Prostate gland (tissue), 2 donors: Measurements from ENCODE around the gene ARF3. TPM values are rescaled to one million over a fixed set of nuclear protein-coding genes. Genes with fewer than 3 reads are reported as not detected.
A peak's percentile ranks its signal among the peaks of the same experiment; 100 is the strongest.

Source experiments
- DNase-seq: peaks from one replicate; pipeline ENCODE4 v3.0.0-alpha.2; 2019; ENCODE audit warnings: low spot score
- H3K27ac ChIP-seq, 2 donors: fragments of 200-600 bp; sonication (generic); 2 replicates each; pipeline ENCODE4 v1.5.1; 2017 to 2019
- H3K27me3 ChIP-seq: fragments of 200-600 bp; sonication (generic); replicated peaks from 2 replicates; pipeline ENCODE4 v1.5.1; 2019; ENCODE audit not compliant: insufficient read depth
- H3K36me3 ChIP-seq, 2 donors: fragments of 200-600 bp; sonication (generic); 1 replicate in 1 of 2; 2 replicates in 1 of 2; pipeline versions ENCODE4 v1.5.1 to v1.8.1; 2017 to 2019
- H3K4me1 ChIP-seq: fragments of 200-600 bp; sonication (generic); replicated peaks from 2 replicates; pipeline ENCODE4 v1.5.1; 2019
- H3K4me3 ChIP-seq, 2 donors: fragments of 200-600 bp; sonication (generic); 2 replicates each; pipeline ENCODE4 v1.5.1; 2017 to 2019
- H3K9me3 ChIP-seq: fragments of 200-600 bp; sonication (generic); 2 replicates; pipeline ENCODE4 v1.5.1; 2017
- CTCF ChIP-seq, 4 experiments: fragments of 200-600 bp in 2 of 4; fragments of 450-650 bp in 2 of 4; sonication (generic) in 2 of 4; IDR thresholded peaks; 1 replicate in 3 of 4; 2 replicates in 1 of 4; pipeline ENCODE4 v1.5.1; 2016 to 2019; ENCODE audit warnings: antibody characterized with exemption in 4 of 4, mild to moderate bottlenecking in 2 of 4, moderate library complexity in 2 of 4
- POLR2A ChIP-seq: fragments of 450-650 bp; IDR thresholded peaks from one replicate; pipeline ENCODE4 v1.6.1; 2016; ENCODE audit warnings: antibody characterized with exemption, mild to moderate bottlenecking
- POLR2AphosphoS5 ChIP-seq: sonication (generic); formaldehyde crosslinking; IDR thresholded peaks from one replicate; pipeline ENCODE4 v1.6.1; 2017; ENCODE audit warnings: antibody characterized with exemption
- WGBS: methylation state at CpG from one replicate; pipeline ENCODE4 v1.1.5; 2018; 5-methylcytosine and 5-hydroxymethylcytosine counted together
- intact Hi-C: fragments of 100-400 bp; cut with DNase I; formaldehyde crosslinking; loops from one replicate; pipeline ENCODE4 v1.14.2; 2022
- total RNA-seq, 2 donors: library from RNA; depleted of rRNA; stranded (reverse); fragments of >200 nt; gene quantifications; one replicate each; pipeline ENCODE4 v1.1.0, GENCODE V29; 2016

Gene ARF3
- total RNA-seq, 2 donors from 2014 or later, result 87.6 to 92.4 TPM

DNA sequence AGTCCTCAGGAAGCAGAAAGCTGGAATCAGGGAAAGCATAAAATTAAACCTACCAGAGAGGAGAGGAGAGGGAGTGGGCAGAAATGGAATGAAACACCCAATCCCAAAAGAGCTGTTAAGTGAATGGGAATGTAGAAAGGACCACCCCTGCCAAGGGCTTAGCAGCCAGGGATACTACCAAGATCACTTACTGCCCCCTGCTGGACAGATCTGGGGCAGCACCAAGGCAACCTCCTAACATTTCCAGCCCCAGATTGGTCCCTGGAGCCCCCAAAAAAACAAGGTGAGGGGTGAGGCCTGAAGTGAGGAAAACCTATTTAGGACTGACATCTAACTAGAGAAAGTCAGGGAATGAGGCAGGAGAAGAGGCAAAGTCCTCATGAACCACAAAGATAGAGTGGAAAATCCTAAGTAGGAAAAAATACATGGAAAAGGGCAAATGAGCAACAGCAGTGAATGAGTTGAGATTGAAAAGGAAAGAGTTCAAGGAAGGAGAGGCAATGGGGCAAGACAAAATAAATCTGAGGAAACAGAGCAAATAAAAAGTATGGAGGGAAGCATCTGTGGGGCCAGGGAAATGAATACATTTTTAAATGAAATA, 20.8 kb downstream of the ARF3 start:
- intact Hi-C loops, result loop anchor here (10.0 kb wide), 1 partner anchor 82 kb away; the partner anchor contains the start of gene DDX23
- H3K36me3 ChIP-seq, result peaks cover 0 to 7% of the 10 kb centered on the region in 2 donors
- peak; percentile 63 to 76 (median 66) for TF ChIP-seq CTCF (IDR thresholded peaks at IDR 0.05)
- no peak for TF ChIP-seq POLR2AphosphoS5

GRCh38 chr12:48934312-48934706, 23.0 kb downstream of the ARF3 start:
- H3K36me3 ChIP-seq, result peaks cover 0 to 3% of the 10 kb centered on the region in 2 donors
- TF ChIP-seq CTCF (IDR thresholded peaks at IDR 0.05), result peak in 1 of 4 experiments; percentile 6
- TF ChIP-seq POLR2AphosphoS5, result no peak
- WGBS, result 94% methylated on average over 1 of the region's 1 CpG
- intact Hi-C loops, result loop anchor here (10.0 kb wide), 1 partner anchor 80 kb away; the partner anchor contains the start of gene DDX23
- DNase-seq, result no peak
- no peaks in the 10 kb centered on the region for H3K9me3 ChIP-seq
- no peak overlapping the region for H3K27ac ChIP-seq
- no peak overlapping the region for H3K4me3 ChIP-seq
- H3K4me1 ChIP-seq, result no peaks in the 10 kb centered on the region
- H3K27me3 ChIP-seq, result no peaks in the 10 kb centered on the region

More for the DNA sequence above, 20.8 kb downstream of the ARF3 start:
- no peaks in the 10 kb centered on the region for H3K4me1 ChIP-seq
- no peak overlapping the region for H3K27ac ChIP-seq
- DNase-seq, result peak; percentile 43
- H3K4me3 ChIP-seq, result no peak overlapping the region
- no peaks in the 10 kb centered on the region for H3K27me3 ChIP-seq
- H3K9me3 ChIP-seq, result no peaks in the 10 kb centered on the region

- Histone ChIP-seq H3K9me3 (no peaks in the 10 kb centered on the region), H3K4me1 (no peaks in the 10 kb centered on the region), H3K27me3 (no peaks in the 10 kb centered on the region), H3K36me3 (no peaks in the 10 kb centered on the region), H3K4me3 (no peak overlapping the region), H3K27ac (no peak overlapping the region)
- WGBS, result 90% methylated on average over 9 of the region's 9 CpGs
- no peak for DNase-seq
- intact Hi-C loops, result loop anchor here (10.0 kb wide), 1 partner anchor 79 kb away; the partner anchor contains the start of gene DDX23
- no peak for TF ChIP-seq POLR2AphosphoS5
- no peak for TF ChIP-seq CTCF (IDR thresholded peaks at IDR 0.05)
- TF ChIP-seq POLR2A, result no peak
These were observed 23.5 kb downstream of the ARF3 start for GRCh38 chr12:48933664-48934311.

GRCh38 chr12:48932878-48933277, 24.4 kb downstream of the ARF3 start:
- Histone ChIP-seq H3K36me3 (no peaks in the 10 kb centered on the region), H3K27ac (no peak overlapping the region), H3K4me1 (no peaks in the 10 kb centered on the region), H3K4me3 (no peak overlapping the region), H3K9me3 (no peaks in the 10 kb centered on the region), H3K27me3 (no peaks in the 10 kb centered on the region)
- 79% methylated on average over 2 of the region's 2 CpGs for WGBS
- no peak for DNase-seq
- intact Hi-C loops, result loop anchor here (10.0 kb wide), 1 partner anchor 78 kb away; the partner anchor contains the start of gene DDX23
- TF ChIP-seq CTCF (IDR thresholded peaks at IDR 0.05), result no peak
- TF ChIP-seq POLR2AphosphoS5, result no peak
- TF ChIP-seq POLR2A, result no peak
